ENCODE measurements around the gene GFER.
A peak's percentile ranks its signal among the peaks of the same experiment; 100 is the strongest.
"Not testable (repeated sequence)": the region's sequence is repeated elsewhere in the genome, so short reads cannot be mapped to it uniquely, and the experiment has no call there.

Gene GFER

DNA sequence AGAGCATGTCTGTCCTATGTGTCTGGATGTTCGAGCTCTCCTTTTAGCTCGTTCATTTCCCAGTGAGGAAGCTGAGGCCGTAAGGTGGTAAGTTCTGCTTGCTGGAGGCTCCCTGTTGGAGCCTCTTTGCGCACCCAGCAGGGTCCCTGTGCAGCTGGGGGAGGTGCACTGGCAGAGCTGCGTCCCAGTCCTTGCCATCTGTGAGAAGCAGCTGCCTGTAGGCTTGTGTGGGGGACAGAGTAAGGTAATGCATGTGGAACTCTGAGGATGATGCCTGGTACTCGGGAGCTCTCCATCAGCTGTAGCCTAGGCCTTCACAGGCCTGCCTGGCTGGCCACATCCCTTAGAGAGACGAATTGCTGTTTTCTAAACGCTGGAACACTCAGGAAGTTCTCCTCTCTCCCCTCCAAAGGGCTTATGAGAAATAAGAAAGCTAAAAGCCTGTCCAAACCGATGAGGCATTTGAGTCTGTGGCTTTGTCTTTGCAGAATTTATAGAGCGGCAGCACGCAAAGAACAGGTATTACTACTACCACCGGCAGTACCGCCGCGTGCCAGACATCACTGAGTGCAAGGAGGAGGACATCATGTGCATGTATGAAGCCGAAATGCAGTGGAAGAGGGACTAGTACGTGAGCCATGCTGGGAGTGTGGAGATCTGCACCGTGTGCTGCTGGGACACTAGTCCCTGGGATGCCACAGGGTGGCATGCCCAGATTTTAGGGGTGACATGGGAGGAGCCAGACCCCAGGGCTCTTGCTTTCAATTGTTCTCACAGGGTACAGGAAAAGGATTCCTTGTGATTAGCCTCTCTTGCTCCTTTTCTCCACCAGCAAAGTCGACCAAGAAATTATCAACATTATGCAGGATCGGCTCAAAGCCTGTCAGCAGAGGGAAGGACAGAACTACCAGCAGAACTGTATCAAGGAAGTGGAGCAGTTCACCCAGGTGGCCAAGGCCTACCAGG lies 23.0 kb upstream of the GFER start:
- H3K4me1 ChIP-seq (ENCODE audit: control insufficient read depth in 2 of 2, insufficient read depth in 1 of 2, low read depth in 1 of 2, low read length in 2 of 2) = peaks cover 13 to 14% of the 10 kb centered on the region in 2 donors
- peaks cover 17% of the 10 kb centered on the region for H3K79me1 ChIP-seq (ENCODE audit: low read depth, low read length)
- WGBS, 2 donors (ENCODE audit: extremely low coverage in 2 of 2, insufficient read length in 2 of 2, insufficient replicate concordance in 1 of 2) = no CpG with 5 or more reads among the region's 20 CpGs
- H2BK120ac ChIP-seq (ENCODE audit: low read depth, low read length) = no peak overlapping the region
- H3K4me2 ChIP-seq (ENCODE audit: insufficient read depth, low read length, poor library complexity, severe bottlenecking) = no peak overlapping the region
- no peak overlapping the region for H2BK15ac ChIP-seq (ENCODE audit: low read length)
- peaks cover 18 to 36% of the 10 kb centered on the region in 2 donors for H3K36me3 ChIP-seq (replicated peaks in 1 of 2; ENCODE audit: control insufficient read depth in 2 of 2, insufficient read depth in 2 of 2, low read length in 2 of 2)
- no peak for DNase-seq (ENCODE audit: low spot score)
- H3K27me3 ChIP-seq (ENCODE audit: control insufficient read depth in 3 of 3, insufficient read depth in 3 of 3, low read depth in 1 of 3, low read length in 3 of 3) = no peaks in the 10 kb centered on the region
- H2BK5ac ChIP-seq (ENCODE audit: low read length) = no peak overlapping the region
- peak overlapping the region; percentile 18 for H3K9ac ChIP-seq (ENCODE audit: low read depth, low read length, poor library complexity)
- H4K91ac ChIP-seq (ENCODE audit: low read depth, low read length, poor library complexity) = no peak overlapping the region
- H2AK5ac ChIP-seq (ENCODE audit: low read depth, low read length) = no peak overlapping the region
- H3K23ac ChIP-seq (ENCODE audit: low read depth, low read length, poor library complexity) = peak overlapping the region; percentile 26
- no peak overlapping the region for H3K4ac ChIP-seq (ENCODE audit: low read length)
- H3K9me3 ChIP-seq (replicated peaks in 1 of 2; ENCODE audit: control insufficient read depth in 2 of 2, insufficient read depth in 1 of 2, low read depth in 1 of 2, low read length in 2 of 2) = no peaks in the 10 kb centered on the region
- H3K27ac ChIP-seq (replicated peaks; ENCODE audit: low read length) = peak overlapping the region; percentile 18
- H3K4me3 ChIP-seq (ENCODE audit: low read length in 2 of 2) = peak overlapping the region in 1 of 2 donors; percentile 77
- H3K14ac ChIP-seq (ENCODE audit: low read length) = no peak overlapping the region
- H2BK12ac ChIP-seq (ENCODE audit: low read length) = no peak overlapping the region
- H3K18ac ChIP-seq (ENCODE audit: low read length) = no peak overlapping the region
- H2AFZ ChIP-seq (ENCODE audit: low read length) = no peak overlapping the region
- H4K8ac ChIP-seq (ENCODE audit: low read depth, low read length) = no peak overlapping the region

DNA sequence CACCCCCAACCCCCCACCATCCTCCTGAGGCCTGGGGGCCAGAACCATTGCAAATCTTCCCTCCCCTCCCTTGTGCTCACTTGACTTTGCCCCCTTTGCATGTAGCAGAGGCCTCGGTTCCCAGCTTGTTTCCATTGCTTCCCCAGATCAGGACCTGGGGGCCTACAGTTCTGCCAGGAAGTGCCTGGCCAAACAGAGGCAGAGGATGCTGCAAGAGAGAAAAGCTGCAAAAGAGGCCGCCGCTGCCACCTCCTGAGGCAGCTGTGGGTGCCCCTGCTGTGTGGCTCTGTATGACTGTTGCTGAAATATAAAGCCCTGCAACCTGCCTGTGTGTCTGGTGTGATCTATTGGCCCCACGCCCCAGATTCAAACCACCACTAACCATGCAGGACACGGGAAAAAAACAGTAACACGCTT lies 22.3 kb upstream of the GFER start:
- Histone ChIP-seq H3K27me3 (ENCODE audit: control insufficient read depth in 3 of 3, insufficient read depth in 3 of 3, low read depth in 1 of 3, low read length in 3 of 3) (no peaks in the 10 kb centered on the region), H3K18ac (ENCODE audit: low read length) (no peak overlapping the region), H2BK15ac (ENCODE audit: low read length) (no peak overlapping the region), H2AK5ac (ENCODE audit: low read depth, low read length) (no peak overlapping the region), H2BK5ac (ENCODE audit: low read length) (no peak overlapping the region), H3K4me1 (ENCODE audit: control insufficient read depth in 2 of 2, insufficient read depth in 1 of 2, low read depth in 1 of 2, low read length in 2 of 2) (peaks cover 14 to 15% of the 10 kb centered on the region in 2 donors), H2BK120ac (ENCODE audit: low read depth, low read length) (no peak overlapping the region), H3K4ac (ENCODE audit: low read length) (no peak overlapping the region), H4K8ac (ENCODE audit: low read depth, low read length) (no peak overlapping the region), H3K9me3 (replicated peaks in 1 of 2; ENCODE audit: control insufficient read depth in 2 of 2, insufficient read depth in 1 of 2, low read depth in 1 of 2, low read length in 2 of 2) (no peaks in the 10 kb centered on the region), H3K9ac (ENCODE audit: low read depth, low read length, poor library complexity) (no peak overlapping the region), H2BK12ac (ENCODE audit: low read length) (no peak overlapping the region), H4K91ac (ENCODE audit: low read depth, low read length, poor library complexity) (no peak overlapping the region), H3K23ac (ENCODE audit: low read depth, low read length, poor library complexity) (no peak overlapping the region), H3K27ac (replicated peaks; ENCODE audit: low read length) (no peak overlapping the region), H3K4me3 (ENCODE audit: low read length in 2 of 2) (peak overlapping the region in 1 of 2 donors; percentile 19), H3K14ac (ENCODE audit: low read length) (no peak overlapping the region), H2AFZ (ENCODE audit: low read length) (no peak overlapping the region), H3K36me3 (replicated peaks in 1 of 2; ENCODE audit: control insufficient read depth in 2 of 2, insufficient read depth in 2 of 2, low read length in 2 of 2) (peaks cover 18 to 36% of the 10 kb centered on the region in 2 donors), H3K4me2 (ENCODE audit: insufficient read depth, low read length, poor library complexity, severe bottlenecking) (no peak overlapping the region), H3K79me1 (ENCODE audit: low read depth, low read length) (peaks cover 18% of the 10 kb centered on the region)
- DNase-seq (ENCODE audit: low spot score) = no peak
- no CpG with 5 or more reads among the region's 6 CpGs for WGBS, 2 donors (ENCODE audit: extremely low coverage in 2 of 2, insufficient read length in 2 of 2, insufficient replicate concordance in 1 of 2)

DNA sequence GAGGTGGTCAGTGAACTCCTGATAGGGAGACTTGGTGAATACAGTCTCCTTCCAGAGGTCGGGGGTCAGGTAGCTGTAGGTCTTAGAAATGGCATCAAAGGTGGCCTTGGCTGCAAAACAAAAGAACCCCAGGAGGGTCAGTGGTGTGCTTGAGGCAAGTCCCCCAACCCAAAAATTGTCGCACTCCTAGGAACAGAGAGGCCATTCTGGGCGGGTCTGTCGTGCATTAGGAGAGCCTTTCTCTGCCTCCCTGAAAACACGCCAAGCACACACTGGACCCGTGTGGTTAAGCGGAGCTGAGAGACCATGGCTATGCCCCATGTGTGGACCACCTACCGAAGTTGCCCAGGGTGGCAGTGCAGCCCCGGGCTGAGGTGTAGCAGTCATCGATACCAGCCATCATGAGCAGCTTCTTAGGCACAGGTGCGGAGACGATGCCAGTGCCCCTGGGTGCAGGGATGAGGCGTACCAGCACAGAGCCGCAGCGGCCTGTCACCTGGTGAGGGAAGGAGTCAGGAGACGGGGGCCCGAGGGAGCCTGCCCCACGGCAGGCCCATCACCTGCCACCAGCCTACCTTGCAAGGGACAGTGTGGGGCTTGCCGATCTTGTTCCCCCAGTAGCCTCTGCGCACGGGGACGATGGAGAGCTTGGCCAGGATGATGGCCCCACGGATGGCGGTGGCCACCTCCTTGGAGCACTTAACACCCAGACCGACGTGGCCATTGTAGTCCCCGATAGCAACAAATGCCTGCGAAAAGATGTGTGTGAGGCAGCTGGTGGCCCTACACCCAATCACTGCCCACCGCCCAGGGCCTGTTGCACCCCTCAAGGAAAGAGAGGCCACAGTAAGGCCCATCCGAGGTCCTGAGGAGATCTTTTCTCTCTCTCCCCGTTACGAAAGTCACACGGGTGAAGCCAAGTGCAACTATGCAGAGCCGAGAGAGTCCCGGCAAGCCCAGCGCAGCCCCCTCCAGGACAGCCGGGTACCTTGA lies 21.5 kb upstream of the GFER start:
- peak overlapping the region; percentile 66 for H3K9ac ChIP-seq (ENCODE audit: low read depth, low read length, poor library complexity)
- peak overlapping the region in 1 of 2 donors; percentile 23 for H3K4me3 ChIP-seq (ENCODE audit: low read length in 2 of 2)
- not testable (repeated sequence) for H3K9me3 ChIP-seq (replicated peaks in 1 of 2; ENCODE audit: control insufficient read depth in 2 of 2, insufficient read depth in 1 of 2, low read depth in 1 of 2, low read length in 2 of 2); H4K8ac ChIP-seq (ENCODE audit: low read depth, low read length); H3K4me2 ChIP-seq (ENCODE audit: insufficient read depth, low read length, poor library complexity, severe bottlenecking); H2BK15ac ChIP-seq (ENCODE audit: low read length); H2BK12ac ChIP-seq (ENCODE audit: low read length); DNase-seq (ENCODE audit: low spot score); H3K14ac ChIP-seq (ENCODE audit: low read length); H2BK120ac ChIP-seq (ENCODE audit: low read depth, low read length); H2AK5ac ChIP-seq (ENCODE audit: low read depth, low read length); H3K27me3 ChIP-seq (ENCODE audit: control insufficient read depth in 3 of 3, insufficient read depth in 3 of 3, low read depth in 1 of 3, low read length in 3 of 3); H3K4ac ChIP-seq (ENCODE audit: low read length); H4K91ac ChIP-seq (ENCODE audit: low read depth, low read length, poor library complexity); H3K18ac ChIP-seq (ENCODE audit: low read length); H2BK5ac ChIP-seq (ENCODE audit: low read length); H2AFZ ChIP-seq (ENCODE audit: low read length); H3K27ac ChIP-seq (replicated peaks; ENCODE audit: low read length)
- peaks cover 14 to 15% of the 10 kb centered on the region in 2 donors for H3K4me1 ChIP-seq (ENCODE audit: control insufficient read depth in 2 of 2, insufficient read depth in 1 of 2, low read depth in 1 of 2, low read length in 2 of 2)
- peak overlapping the region; percentile 8 for H3K23ac ChIP-seq (ENCODE audit: low read depth, low read length, poor library complexity)
- no CpG with 5 or more reads among the region's 37 CpGs for WGBS, 2 donors (ENCODE audit: extremely low coverage in 2 of 2, insufficient read length in 2 of 2, insufficient replicate concordance in 1 of 2)
- H3K36me3 ChIP-seq (replicated peaks in 1 of 2; ENCODE audit: control insufficient read depth in 2 of 2, insufficient read depth in 2 of 2, low read length in 2 of 2) = peaks cover 18 to 36% of the 10 kb centered on the region in 2 donors
- H3K79me1 ChIP-seq (ENCODE audit: low read depth, low read length) = peaks cover 18% of the 10 kb centered on the region

Measured in neuronal stem cell (in vitro differentiated cells).